ENCODE data around the gene LCN12.

- TF ChIP-seq CTCF (conservative IDR thresholded peaks at IDR 0.05; ENCODE audit: low read depth, low read length) (no peak), EZH2 (IDR thresholded peaks at IDR 0.05; ENCODE audit: borderline replicate concordance, low read depth, low read length, poor library complexity, severe bottlenecking) (no peak)
Measured at GRCh38 chr9:136940526-136941230, 11.4 kb upstream of the LCN12 start.

Measured in A673 (cell line).